A673 (cell line): Measurements from ENCODE around the gene RAB3IL1.

Experiments used
- CTCF ChIP-seq: fragments of 300-800, 200-600 bp; sonication (generic); conservative IDR thresholded peaks from 2 replicates; pipeline ENCODE4 v1.5.1; 2017; ENCODE audit warnings: low read depth, mild to moderate bottlenecking, antibody characterized with exemption, low read length, moderate library complexity, mixed read lengths
- EZH2 ChIP-seq: fragments of 200-600 bp; sonication (generic); IDR thresholded peaks from 2 replicates; pipeline ENCODE4 v1.6.1; 2017; ENCODE audit warnings: borderline replicate concordance, low read depth, mild to moderate bottlenecking, mixed read lengths, antibody characterized with exemption, low read length; ENCODE audit not compliant: poor library complexity, severe bottlenecking

GRCh38 chr11:61892085-61892370 is 25.3 kb downstream of the RAB3IL1 start:
- TF ChIP-seq CTCF (no peak), EZH2 (no peak)
